GM19467 (cell line): Measurements from ENCODE around the gene FBXL5.
"Not testable (repeated sequence)": the region's sequence is repeated elsewhere in the genome, so short reads cannot be mapped to it uniquely, and the experiment has no call there.

Experiments
- ATAC-seq: cut with Tn5 transposase; IDR thresholded peaks from one replicate; pipeline ENCODE4 v1.9.1; 2021; ENCODE audit warnings: mild to moderate bottlenecking, moderate library complexity; ENCODE audit not compliant: unreplicated experiment

FBXL5 gene

GRCh38 chr4:15652841-15653240, 2.3 kb downstream of the FBXL5 start:
- no peak for ATAC-seq

GRCh38 chr4:15652191-15652590, 3.0 kb downstream of the FBXL5 start:
- ATAC-seq, result no peak

DNA sequence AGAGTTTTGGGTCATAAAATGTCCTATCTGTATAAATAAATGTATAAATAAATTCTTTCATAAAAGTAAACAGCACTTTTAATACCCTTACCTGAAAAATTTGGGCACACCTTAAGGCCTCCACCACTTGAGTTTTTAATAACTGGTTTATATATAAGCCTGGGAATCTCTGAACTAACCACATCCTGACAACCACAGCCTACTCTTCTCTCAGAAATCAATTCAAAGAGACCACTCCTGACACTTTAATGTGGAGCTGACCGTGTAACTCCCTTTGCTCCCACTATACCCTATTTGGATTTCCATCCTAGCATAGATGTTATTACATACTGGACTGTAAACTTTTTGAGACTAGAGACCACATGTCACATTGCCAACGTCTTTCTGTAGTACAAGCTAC, 3.5 kb downstream of the FBXL5 start:
- ATAC-seq, result no peak

DNA sequence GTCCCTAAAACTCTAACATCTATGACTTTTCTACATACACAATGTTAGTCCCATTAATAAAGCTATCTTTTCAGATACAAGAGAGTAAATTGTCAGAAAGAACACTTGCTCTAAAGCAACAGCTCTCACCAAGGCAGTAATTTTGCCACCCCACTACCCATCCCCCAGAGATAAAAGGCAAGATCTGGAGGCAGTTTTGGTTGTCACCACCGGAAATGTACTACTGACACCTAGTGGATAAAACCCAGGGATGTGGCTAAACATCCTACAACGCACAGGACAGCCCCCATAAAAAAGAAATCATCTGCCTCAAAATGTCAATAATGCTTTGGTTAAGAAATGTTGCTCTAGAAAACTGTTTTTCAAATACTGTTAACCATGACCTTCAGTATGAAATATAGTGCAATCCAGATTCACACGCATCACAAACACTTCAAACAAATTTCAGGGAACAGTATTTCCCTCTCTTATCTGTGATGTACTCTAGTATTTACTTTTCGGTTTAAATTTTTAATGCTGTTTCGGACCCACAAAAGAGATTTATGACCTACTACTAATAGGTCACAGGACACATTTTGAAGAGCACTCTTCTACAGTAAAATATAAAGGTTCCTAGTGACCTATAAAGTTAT, 5.1 kb downstream of the FBXL5 start:
- ATAC-seq, result peak; percentile 47

DNA sequence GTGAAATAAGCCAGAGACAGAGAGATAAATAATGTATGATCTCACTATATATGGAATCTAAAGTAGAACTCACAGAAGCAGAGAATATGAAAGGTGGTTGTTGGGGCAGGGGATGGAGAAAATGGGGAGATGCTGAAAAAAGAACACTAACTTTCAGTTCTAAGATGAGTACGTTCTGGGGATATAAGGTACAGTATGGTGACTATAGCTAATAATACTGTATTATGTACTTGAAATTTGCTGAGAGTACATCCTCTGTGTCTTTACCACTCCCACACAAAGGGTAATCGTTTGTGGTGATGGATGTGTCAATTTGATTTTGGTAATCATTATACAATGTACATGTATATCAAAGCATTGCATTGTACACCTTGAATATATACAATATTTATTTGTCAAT, 6.6 kb downstream of the FBXL5 start:
- ATAC-seq, result no peak

GRCh38 chr4:15638418-15638817, 16.7 kb downstream of the FBXL5 start:
- no peak for ATAC-seq

DNA sequence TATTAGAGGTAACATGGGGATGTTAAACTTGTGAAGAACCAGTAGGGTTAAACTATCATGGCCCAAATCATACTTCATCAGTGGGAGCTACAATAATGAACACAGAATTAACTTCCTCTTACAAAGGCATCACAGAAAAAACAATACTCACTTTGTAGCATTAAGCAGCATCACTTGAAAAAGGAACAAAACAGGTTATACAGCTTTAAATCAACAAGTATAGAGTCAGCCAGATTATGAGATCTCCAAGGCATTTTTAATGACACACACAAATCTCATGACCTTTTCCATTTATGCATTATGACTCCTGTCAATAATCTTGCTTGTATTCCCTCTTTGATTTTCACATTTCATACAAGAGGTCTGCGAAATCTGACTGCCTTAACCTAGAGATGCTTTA, 18.3 kb downstream of the FBXL5 start:
- ATAC-seq, result no peak

GRCh38 chr4:15617407-15617806, 37.8 kb downstream of the FBXL5 start:
- not testable (repeated sequence) for ATAC-seq

DNA sequence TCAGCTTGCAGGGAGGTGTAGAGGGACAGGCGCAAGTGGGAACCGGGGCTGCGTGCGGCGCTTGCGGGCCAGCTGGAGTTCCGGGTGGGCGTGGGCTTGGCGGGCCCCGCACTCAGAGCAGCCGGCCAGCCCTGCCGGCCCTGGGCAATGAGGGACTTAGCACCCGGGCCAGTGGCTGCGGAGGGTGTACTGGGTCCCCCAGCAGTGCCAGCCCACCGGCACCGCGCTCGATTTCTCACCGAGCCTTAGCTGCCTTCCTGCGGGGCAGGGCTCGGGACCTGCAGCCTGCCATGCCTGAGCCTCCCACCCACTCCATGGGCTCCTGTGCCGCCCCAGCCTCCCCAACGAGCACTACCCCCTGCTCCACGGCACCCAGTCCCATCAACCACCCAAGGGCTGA, 40.3 kb downstream of the FBXL5 start:
- ATAC-seq, result not testable (repeated sequence)

DNA sequence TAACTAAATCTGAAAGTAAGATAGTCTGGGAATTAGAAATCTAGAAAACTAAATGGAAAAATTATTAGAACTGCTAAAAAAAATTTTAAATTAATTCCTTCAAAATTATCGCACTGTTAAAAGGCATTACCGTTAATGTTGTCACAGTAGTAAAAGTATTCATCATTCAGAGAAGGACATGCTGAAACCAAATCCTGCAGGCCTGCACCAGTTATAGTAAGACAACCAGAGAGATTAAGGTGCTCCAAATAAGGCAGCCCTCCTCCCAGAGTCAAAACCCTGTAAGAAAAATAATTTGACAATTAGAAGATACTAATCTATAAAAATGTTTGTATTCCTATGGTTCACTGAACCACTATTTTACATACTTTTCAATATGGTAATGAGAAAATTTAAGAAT, 43.0 kb downstream of the FBXL5 start:
- ATAC-seq, result no peak

DNA sequence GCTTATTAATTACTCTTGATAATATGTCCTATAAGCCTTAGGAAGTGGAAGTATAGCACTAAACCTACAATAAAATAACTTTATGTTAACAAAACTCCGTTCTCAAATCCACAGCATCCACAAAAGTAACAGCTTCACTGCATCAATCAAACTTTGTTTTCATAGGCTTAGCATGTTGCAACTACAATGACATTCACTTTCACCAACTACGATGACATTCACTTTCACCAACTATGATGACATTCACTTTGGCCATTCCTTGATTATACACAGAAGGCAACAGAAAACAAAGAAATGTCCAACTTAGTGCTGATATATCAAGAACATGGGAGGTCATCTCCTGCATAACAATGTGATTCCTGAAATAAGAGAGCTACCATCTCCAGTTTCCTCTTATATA, 44.3 kb downstream of the FBXL5 start:
- ATAC-seq, result no peak

DNA sequence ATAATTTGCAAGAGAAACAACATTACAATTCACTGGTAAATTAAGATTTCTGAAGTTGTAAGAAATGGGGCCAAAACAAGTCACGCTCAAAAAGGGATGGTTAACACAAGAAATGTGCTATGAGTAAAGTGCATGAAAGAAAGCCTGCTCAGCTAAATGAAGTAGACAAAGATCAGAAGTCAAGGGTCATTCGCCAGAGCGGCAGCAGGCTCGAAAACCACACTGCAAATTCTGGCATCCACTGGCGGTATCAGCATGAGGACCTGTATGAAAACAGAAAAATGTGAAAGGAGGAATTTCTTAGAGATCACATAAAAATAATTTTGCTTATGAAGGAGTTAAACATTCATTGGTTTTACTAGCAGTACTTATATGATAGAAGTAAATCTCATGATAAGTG, 49.6 kb downstream of the FBXL5 start:
- no peak for ATAC-seq

DNA sequence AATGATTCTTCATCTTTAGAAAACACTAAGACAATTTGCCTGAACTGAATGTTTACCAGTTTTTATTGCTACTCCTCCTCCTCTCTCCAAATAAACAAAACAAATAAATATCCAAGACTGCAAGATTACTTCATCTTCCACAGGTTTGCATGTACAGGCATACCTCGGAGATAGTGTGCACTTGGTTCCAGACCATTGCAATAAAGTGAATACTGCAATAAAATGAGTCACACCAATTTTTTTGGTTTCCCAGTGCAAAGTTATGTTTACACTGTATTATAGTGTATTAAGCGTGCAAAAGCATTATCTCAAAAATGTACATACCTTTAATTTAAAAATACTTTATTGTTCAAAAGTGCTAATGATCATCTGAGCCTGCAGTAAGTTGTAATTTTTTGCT, 53.3 kb downstream of the FBXL5 start:
- ATAC-seq, result no peak

DNA sequence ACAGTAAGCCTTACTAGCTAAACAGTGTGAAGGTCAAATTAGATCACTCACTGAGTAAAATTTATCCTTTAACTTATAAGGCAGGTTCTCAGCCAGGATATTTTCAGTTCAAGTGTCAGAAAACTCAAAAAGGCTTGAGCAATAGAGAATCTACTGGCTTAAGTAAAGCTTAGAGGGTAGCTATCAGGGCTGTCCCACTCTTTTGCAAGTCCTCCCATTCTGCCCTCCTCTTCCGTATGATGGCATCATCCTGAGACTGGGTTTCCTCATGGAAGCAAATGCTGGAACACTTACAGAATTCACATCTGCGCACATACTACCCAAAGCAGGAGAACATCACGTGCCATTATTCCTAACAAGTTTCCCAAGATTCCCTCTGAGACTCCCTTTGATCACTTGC, 55.0 kb downstream of the FBXL5 start:
- no peak for ATAC-seq

GRCh38 chr4:15598644-15599043, 56.5 kb downstream of the FBXL5 start:
- no peak for ATAC-seq

DNA sequence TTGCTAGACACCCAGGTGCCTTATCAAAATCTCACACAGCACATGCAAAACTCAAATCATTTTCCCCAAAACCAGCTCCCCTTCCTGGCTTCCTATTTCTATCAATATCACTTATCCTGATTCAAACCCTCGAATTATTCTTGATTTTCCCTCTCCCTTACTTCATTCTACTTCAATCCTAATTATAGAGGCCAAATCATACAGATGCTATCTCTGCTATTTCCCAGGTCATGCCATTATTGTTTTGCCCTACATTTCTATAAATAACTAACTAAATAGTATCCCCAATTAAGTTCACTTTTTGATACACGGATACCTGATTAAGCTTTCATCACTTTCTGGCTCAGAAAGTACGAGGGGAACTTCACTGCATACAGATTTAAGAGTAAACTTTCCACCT, 62.4 kb downstream of the FBXL5 start:
- no peak for ATAC-seq

GRCh38 chr4:15587649-15588048, 67.5 kb downstream of the FBXL5 start:
- no peak for ATAC-seq

GRCh38 chr4:15586066-15586465, 69.1 kb downstream of the FBXL5 start:
- ATAC-seq, result no peak

DNA sequence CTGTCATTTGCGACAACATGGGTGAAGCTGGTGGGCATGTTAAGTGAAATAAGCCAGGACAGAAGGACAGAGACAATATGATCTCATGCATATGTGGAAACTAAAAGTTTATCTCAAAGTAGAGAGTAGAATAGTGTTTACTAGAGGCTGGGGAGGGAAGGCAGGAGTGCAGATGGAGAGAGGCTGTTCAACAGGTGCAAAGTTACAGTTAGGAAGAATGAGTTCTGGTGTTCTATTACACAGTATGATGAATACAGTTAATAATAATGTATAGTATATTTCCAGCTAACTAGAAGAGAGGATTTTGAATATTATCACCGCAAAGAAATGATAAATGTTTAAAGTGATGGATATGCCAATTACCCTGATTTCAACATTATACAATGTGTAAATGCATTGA, 69.8 kb downstream of the FBXL5 start:
- ATAC-seq, result no peak

GRCh38 chr4:15584785-15585184, 70.4 kb downstream of the FBXL5 start:
- ATAC-seq, result no peak

- ATAC-seq, result no peak
Measured at GRCh38 chr4:15577508-15577907, 77.6 kb downstream of the FBXL5 start.

- ATAC-seq, result no peak
Measured at GRCh38 chr4:15575966-15576365, 79.2 kb downstream of the FBXL5 start.

- ATAC-seq, result no peak
Measured at GRCh38 chr4:15569746-15570145, 85.4 kb downstream of the FBXL5 start.
